ENCODE measurements around the gene SMNDC1. TPM values are rescaled to one million over a fixed set of nuclear protein-coding genes. Genes with fewer than 3 reads are reported as not detected.
A peak's percentile ranks its signal among the peaks of the same experiment; 100 is the strongest.

Gene SMNDC1
- 20.1 and 26.4 TPM in 2 replicates for polyA plus RNA-seq (2011; rRNA removed)
- 8.1 and 9.6 TPM in 2 replicates for polyA minus RNA-seq (2011; rRNA and poly(A)+ RNA removed)

DNA sequence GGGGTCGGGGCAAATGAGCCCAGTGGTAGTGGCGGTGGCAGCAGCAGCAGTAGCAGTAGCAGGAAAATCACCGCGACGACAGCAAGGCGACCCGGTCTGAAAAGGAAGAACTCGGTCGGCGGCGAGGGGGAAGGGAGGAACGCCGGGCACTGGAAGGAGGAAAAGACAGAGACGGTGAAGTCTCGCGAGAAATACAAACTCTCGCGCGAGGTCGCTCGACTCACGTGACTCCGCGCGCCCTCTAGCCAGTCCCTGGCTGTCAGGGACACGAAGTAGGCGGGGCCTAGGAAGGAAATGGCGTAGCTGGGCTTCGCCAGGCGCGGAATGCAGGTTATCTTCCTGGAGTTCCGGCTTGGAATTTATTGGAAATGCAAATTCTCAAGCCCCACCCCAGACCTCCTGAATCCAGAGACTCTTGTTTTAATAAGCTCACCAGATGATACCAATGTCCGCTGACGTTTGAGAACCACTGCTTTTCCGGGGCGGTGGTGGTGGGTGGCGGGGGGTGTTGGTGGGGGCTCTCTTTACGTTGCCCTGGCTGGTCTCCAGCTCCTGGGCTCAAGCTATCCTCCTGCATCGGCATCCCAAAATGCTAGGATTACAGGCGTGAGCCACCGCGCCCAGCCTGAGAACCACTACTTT is at the start of gene SMNDC1:
SMNDC1 (minus strand) TSS at position 141 of the 642 bp plus-strand sequence. CDS start 1,333 bp downstream, outside the sequence.
- peak; percentile 95 for DNase-seq (ENCODE audit: low read depth, low spot score)
- Histone ChIP-seq H3K27me3 (ENCODE audit: control insufficient read depth, insufficient read depth, low read length) (no peaks in the 10 kb centered on the region), H3K9me3 (ENCODE audit: control insufficient read depth, insufficient read depth, low read length) (no peaks in the 10 kb centered on the region), H3K4me3 (ENCODE audit: low read depth, low read length) (peak within 1 kb of the TSS; percentile 80), H3K27ac (ENCODE audit: low read depth, low read length) (peak within 1 kb of the TSS; percentile 92)
- CTCF ChIA-PET = interaction anchor here (0.6 to 8.5 kb wide), 17 partner anchors 15 to 421 kb away, joined by 3 to 141 read pairs (median 6); no protein-coding TSS in a partner anchor
- TF ChIP-seq CTCF (IDR thresholded peaks at IDR 0.05; ENCODE audit: low read depth, low read length) = no peak
- POLR2A ChIA-PET = interaction anchor here (0.5 to 1.1 kb wide), 7 partner anchors 32 to 406 kb away, joined by 3 to 7 read pairs (median 4); no protein-coding TSS in a partner anchor

- ChIA-PET CTCF (interaction anchor here (0.6 to 4.1 kb wide), 40 partner anchors 9 to 575 kb away, joined by 3 to 52 read pairs (median 5); partner anchors contain the start of gene SMNDC1), POLR2A (interaction anchor here (0.7 to 1.5 kb wide), 6 partner anchors 23 to 149 kb away, joined by 3 to 9 read pairs (median 4); no protein-coding TSS in a partner anchor)
- H3K9me3 ChIP-seq (ENCODE audit: control insufficient read depth, insufficient read depth, low read length) = no peaks in the 10 kb centered on the region; the same call in 1 of the 2 replicates
- DNase-seq (ENCODE audit: low read depth, low spot score) = peak; percentile 59
- TF ChIP-seq CTCF (IDR thresholded peaks at IDR 0.05; ENCODE audit: low read depth, low read length) = peak; percentile 82
- no peak overlapping the region for H3K4me3 ChIP-seq (ENCODE audit: low read depth, low read length)
- no peaks in the 10 kb centered on the region for H3K27me3 ChIP-seq (ENCODE audit: control insufficient read depth, insufficient read depth, low read length)
- peak overlapping the region; percentile 96 for H3K27ac ChIP-seq (ENCODE audit: low read depth, low read length)
These were observed 49.6 kb upstream of the SMNDC1 start for GRCh38 chr10:110354322-110354766.

DNA sequence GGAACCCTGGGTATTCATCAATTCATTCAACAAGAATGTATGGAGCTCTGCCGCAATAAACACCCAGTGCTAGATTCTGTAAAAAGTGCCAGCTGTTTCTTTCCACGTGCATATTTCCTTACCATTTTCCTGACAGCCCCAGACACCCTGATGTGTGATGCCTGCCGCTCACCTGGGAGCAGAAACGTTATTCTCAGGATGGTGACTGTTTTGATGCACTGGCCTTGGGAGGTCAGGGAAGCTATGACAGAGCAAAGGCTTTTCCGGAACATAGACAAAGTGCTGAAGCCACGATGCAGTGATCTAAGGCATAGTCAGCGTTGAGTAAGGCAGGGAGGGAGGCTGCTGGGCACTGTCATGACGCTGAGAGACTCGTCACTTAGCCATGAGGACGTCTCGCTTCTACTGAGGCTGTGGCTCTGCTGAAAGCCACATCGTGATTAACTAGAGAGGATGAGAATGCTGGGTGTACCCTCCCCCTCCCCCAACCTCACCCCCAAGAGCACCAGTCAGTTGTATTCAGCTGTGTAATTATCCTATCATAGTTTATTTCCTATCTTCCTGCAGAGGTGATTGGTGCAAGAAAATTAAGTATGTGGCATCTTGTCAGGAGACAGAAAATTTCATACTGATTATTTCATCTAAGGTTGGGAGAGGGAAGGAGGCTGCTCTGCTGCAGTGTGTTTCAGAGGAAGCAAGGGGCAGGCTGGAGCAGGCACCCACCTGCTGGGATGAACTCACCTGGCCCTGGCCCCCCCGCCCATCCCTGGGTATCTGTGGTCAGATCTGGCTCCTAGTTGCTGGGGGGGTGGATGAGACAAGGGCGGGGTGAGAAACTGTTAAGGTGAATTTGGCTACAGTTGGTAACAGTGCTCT is 48.8 kb upstream of the SMNDC1 start:
- Histone ChIP-seq H3K27ac (ENCODE audit: low read depth, low read length) (peak overlapping the region; percentile 96), H3K27me3 (ENCODE audit: control insufficient read depth, insufficient read depth, low read length) (no peaks in the 10 kb centered on the region), H3K9me3 (ENCODE audit: control insufficient read depth, insufficient read depth, low read length) (no peaks in the 10 kb centered on the region; the same call in 1 of the 2 replicates), H3K4me3 (ENCODE audit: low read depth, low read length) (peak overlapping the region; percentile 38)
- 0 out of 2 replicates have a peak, but pooled peaks have one; percentile 28 for TF ChIP-seq CTCF (IDR thresholded peaks at IDR 0.05; ENCODE audit: low read depth, low read length)
- peak; percentile 74 for DNase-seq (ENCODE audit: low read depth, low spot score)
- CTCF ChIA-PET = interaction anchor here (0.6 to 4.1 kb wide), 38 partner anchors 8 to 576 kb away, joined by 3 to 52 read pairs (median 5); partner anchors contain the start of gene SMNDC1
- POLR2A ChIA-PET = interaction anchor here (0.6 to 2.1 kb wide), 16 partner anchors 17 to 214 kb away, joined by 3 to 27 read pairs (median 4); partner anchors contain the start of gene SMC3

DNA sequence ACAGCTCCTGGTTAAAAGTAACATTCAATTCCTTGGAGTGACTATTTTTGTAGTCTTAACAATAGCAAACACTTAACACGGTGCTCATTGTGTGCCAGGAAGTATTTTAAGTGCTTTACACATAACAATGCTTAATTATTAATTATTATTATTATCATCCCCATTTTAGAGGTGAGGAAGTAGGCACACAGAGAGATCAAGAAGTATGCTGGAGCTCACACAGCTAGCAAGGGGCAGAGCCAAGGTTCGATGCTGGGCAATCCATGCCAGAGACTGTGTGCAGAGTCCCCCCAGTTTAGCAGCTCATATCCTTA is 48.2 kb upstream of the SMNDC1 start:
- ChIA-PET CTCF (interaction anchor here (1.2 to 4.1 kb wide), 7 partner anchors 14 to 194 kb away, joined by 3 to 52 read pairs (median 23); no protein-coding TSS in a partner anchor), POLR2A (interaction anchor here (0.9 to 2.1 kb wide), 11 partner anchors 16 to 214 kb away, joined by 3 to 27 read pairs (median 5); partner anchors contain the start of gene SMC3)
- Histone ChIP-seq H3K9me3 (ENCODE audit: control insufficient read depth, insufficient read depth, low read length) (no peaks in the 10 kb centered on the region; the same call in 1 of the 2 replicates), H3K4me3 (ENCODE audit: low read depth, low read length) (no peak overlapping the region), H3K27me3 (ENCODE audit: control insufficient read depth, insufficient read depth, low read length) (no peaks in the 10 kb centered on the region), H3K27ac (ENCODE audit: low read depth, low read length) (peak overlapping the region; percentile 96)
- TF ChIP-seq CTCF (IDR thresholded peaks at IDR 0.05; ENCODE audit: low read depth, low read length) = no peak
- no peak for DNase-seq (ENCODE audit: low read depth, low spot score)
